Kidney (tissue), 14 donors: Measurements from ENCODE around the gene PXN. TPM values are rescaled to one million over a fixed set of nuclear protein-coding genes. Genes with fewer than 3 reads are reported as not detected.

Experiments
- DNase-seq, 5 donors: peaks; one replicate each; pipeline ENCODE4 v3.0.0-alpha.2; 2013 to 2020
- FAIRE-seq: peaks from 2 replicates; lab custom pipeline; 2012; peaks lifted over from hg19 to GRCh38; lab: Jason Lieb, UNC
- H3K27ac ChIP-seq, 2 donors: one replicate each; pipeline ENCODE4 v1.7.0; 2013; ENCODE audit warnings: low read depth in 2 of 2, low read length in 2 of 2, inconsistent platforms in 1 of 2
- H3K27me3 ChIP-seq: one replicate; pipeline ENCODE4 v1.7.1; 2013; ENCODE audit warnings: low read length, inconsistent platforms; ENCODE audit not compliant: control insufficient read depth, insufficient read depth
- H3K36me3 ChIP-seq, 3 donors: one replicate each; pipeline versions ENCODE4 v1.7.0 to v1.7.1; 2013; ENCODE audit warnings: low read length in 3 of 3, control low read depth in 1 of 3, inconsistent platforms in 1 of 3; ENCODE audit not compliant: insufficient read depth in 3 of 3, control insufficient read depth in 2 of 3
- H3K4me1 ChIP-seq, 3 donors: one replicate each; pipeline versions ENCODE4 v1.7.0 to v1.7.1; 2013; ENCODE audit warnings: low read length in 3 of 3, inconsistent platforms in 1 of 3, low read depth in 1 of 3; ENCODE audit not compliant: control insufficient read depth in 2 of 3, insufficient read depth in 2 of 3
- H3K4me3 ChIP-seq, 3 donors: one replicate each; pipeline versions ENCODE4 v1.7.0 to v1.8.1; 2013; ENCODE audit warnings: low read length in 3 of 3, control low read depth in 1 of 3, inconsistent platforms in 1 of 3
- H3K9ac ChIP-seq, 3 donors: one replicate each; pipeline versions ENCODE4 v1.7.0 to v1.7.1; 2013; ENCODE audit warnings: low read length in 3 of 3, control low read depth in 1 of 3, inconsistent platforms in 1 of 3
- H3K9me3 ChIP-seq, 3 donors: one replicate each; pipeline versions ENCODE4 v1.7.0 to v1.7.1; 2013; ENCODE audit warnings: low read length in 3 of 3, control low read depth in 1 of 3, inconsistent platforms in 1 of 3; ENCODE audit not compliant: control insufficient read depth in 2 of 3, insufficient read depth in 1 of 3
- CTCF ChIP-seq: IDR thresholded peaks from 3 replicates; pipeline ENCODE4 v1.5.1; 2012; ENCODE audit warnings: mild to moderate bottlenecking, moderate library complexity, borderline replicate concordance; ENCODE audit not compliant: insufficient read depth; ENCODE audit errors: extremely low read depth
- intact Hi-C: fragments of 100-400 bp; cut with DNase I; formaldehyde crosslinking; loops from one replicate; pipeline ENCODE4 v1.11.1; 2022
- polyA plus RNA-seq: library from polyadenylated mRNA; stranded (reverse); fragments of 350-450 nt; fragmentation: Illumina TruSeq; extraction: RNeasy Lipid Tissue Mini Kit (QIAGEN cat#74804); gene quantifications from one replicate; pipeline ENCODE4 v1.2.3, GENCODE V29; 2014; ENCODE audit warnings: low read depth, low replicate concordance; ENCODE audit not compliant: insufficient read depth
- total RNA-seq: library from RNA; stranded (reverse); fragmentation: NEBNext Ultra II Directional; extraction: Animal tissue kit (Norgen Biotek cat#: 25700); gene quantifications from one replicate; pipeline ENCODE4 v1.2.1, GENCODE V29; 2021
- donor health status: control.
- donor health status: control.
- donor health status: control.
- donor health status: control.
- donor health status: control.
- donor health status: DM: yes; HTN: yes; CAD: no.
- donor health status: Normal renal cell carcinoma (clear cell type).

PXN gene
- total and polyA plus RNA-seq, 2 donors from 2014 or later: 57.1 to 133 TPM

GRCh38 chr12:120161852-120162251 lies 103.7 kb downstream of the PXN start:
- Histone ChIP-seq H3K9ac (no peak overlapping the region), H3K9me3 (no peaks in the 10 kb centered on the region), H3K4me3 (no peak overlapping the region), H3K4me1 (no peaks in the 10 kb centered on the region), H3K27ac (no peak overlapping the region), H3K27me3 (no peaks in the 10 kb centered on the region), H3K36me3 (peaks cover 2 to 65% (median 55%) of the 10 kb centered on the region in 3 donors)
- no peak for DNase-seq
- intact Hi-C loops: no loop called here
- no peak for TF ChIP-seq CTCF
- FAIRE-seq: no peak

Other genes with a start within 250 kb of the PXN start
- 56.1 TPM for gene RAB35, start 149.0 kb downstream of the PXN start, total RNA-seq
- gene RAB35, start 149.0 kb downstream of the PXN start, polyA plus RNA-seq: 23.2 TPM
- 77.6 TPM for gene GCN1, start 71.0 kb downstream of the PXN start, total RNA-seq
- gene GCN1, start 71.0 kb downstream of the PXN start, polyA plus RNA-seq: 12.2 TPM
- gene RPLP0, start 64.6 kb downstream of the PXN start, total RNA-seq: 1,384 TPM
- 1,654 TPM for gene RPLP0, start 64.6 kb downstream of the PXN start, polyA plus RNA-seq
- 18,412 TPM for gene RNU4-2, start 26.2 kb upstream of the PXN start, total RNA-seq
- gene RNU4-2, start 26.2 kb upstream of the PXN start, polyA plus RNA-seq: not detected
- gene RNU4-1, start 27.5 kb upstream of the PXN start, total RNA-seq: 3,016 TPM
- not detected for gene RNU4-1, start 27.5 kb upstream of the PXN start, polyA plus RNA-seq
- 1.5 TPM for gene SIRT4, start 36.6 kb upstream of the PXN start, total RNA-seq
- gene SIRT4, start 36.6 kb upstream of the PXN start, polyA plus RNA-seq: 8.1 TPM
- gene PLA2G1B, start 62.0 kb upstream of the PXN start, total RNA-seq: not detected
- not detected for gene PLA2G1B, start 62.0 kb upstream of the PXN start, polyA plus RNA-seq
- 1.3 TPM for gene MSI1, start 103.4 kb upstream of the PXN start, total RNA-seq
- gene MSI1, start 103.4 kb upstream of the PXN start, polyA plus RNA-seq: 0.80 TPM
- gene COX6A1, start 172.4 kb upstream of the PXN start, total RNA-seq: 331 TPM
- 1,697 TPM for gene COX6A1, start 172.4 kb upstream of the PXN start, polyA plus RNA-seq
- gene TRIAP1, start 180.7 kb upstream of the PXN start, total RNA-seq: 15.6 TPM
- gene TRIAP1, start 180.7 kb upstream of the PXN start, polyA plus RNA-seq: 28.2 TPM
- 39.4 TPM for gene GATC, start 180.7 kb upstream of the PXN start, total RNA-seq
- 13.7 TPM for gene GATC, start 180.7 kb upstream of the PXN start, polyA plus RNA-seq
- 144 TPM for gene SRSF9, start 204.0 kb upstream of the PXN start, total RNA-seq
- gene SRSF9, start 204.0 kb upstream of the PXN start, polyA plus RNA-seq: 151 TPM
- 258 TPM for gene DYNLL1, start 230.4 kb upstream of the PXN start, total RNA-seq
- gene DYNLL1, start 230.4 kb upstream of the PXN start, polyA plus RNA-seq: 757 TPM